IPS-18a (cell line): ENCODE data around the gene XPOT.

Source experiments
- H3K27ac ChIP-seq: one replicate; pipeline ENCODE4 v1.5.1; 2013; ENCODE audit warnings: low read length
- H3K27me3 ChIP-seq: one replicate; pipeline ENCODE4 v1.6.1; 2013; ENCODE audit warnings: mild to moderate bottlenecking, low read length; ENCODE audit not compliant: control insufficient read depth, insufficient read depth
- H3K36me3 ChIP-seq: one replicate; pipeline ENCODE4 v1.6.1; 2013; ENCODE audit warnings: low read depth, low read length; ENCODE audit not compliant: control insufficient read depth
- H3K4me1 ChIP-seq: one replicate; pipeline ENCODE4 v1.6.1; 2013; ENCODE audit warnings: low read depth, low read length; ENCODE audit not compliant: control insufficient read depth
- H3K4me3 ChIP-seq: one replicate; pipeline ENCODE4 v1.5.1; 2013; ENCODE audit warnings: low read length
- H3K9ac ChIP-seq: one replicate; pipeline ENCODE4 v1.6.1; 2013; ENCODE audit warnings: mild to moderate bottlenecking, low read length, moderate library complexity
- H3K9me3 ChIP-seq: one replicate; pipeline ENCODE4 v1.6.1; 2013; ENCODE audit warnings: low read depth, low read length; ENCODE audit not compliant: control insufficient read depth

XPOT gene

DNA sequence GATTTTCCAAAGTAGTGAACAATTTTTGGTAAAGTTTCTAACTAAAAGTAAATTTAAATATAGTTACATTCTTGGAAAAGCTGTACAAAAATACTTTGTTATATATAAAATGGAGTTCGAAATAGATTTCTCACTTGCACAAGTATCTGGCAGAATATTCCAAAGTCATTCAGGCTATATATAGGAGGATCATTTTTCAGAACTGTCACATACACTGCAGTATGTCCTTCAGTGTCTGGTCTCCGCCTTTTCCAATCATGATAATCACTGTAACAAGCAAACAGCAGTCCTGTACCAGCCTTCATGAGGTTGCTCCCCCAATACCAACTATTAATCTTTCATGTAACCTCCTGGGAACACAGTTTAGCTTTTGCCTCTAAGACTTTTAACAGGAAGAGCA, 66.3 kb downstream of the XPOT start:
- Histone ChIP-seq H3K4me3 (no peak overlapping the region), H3K36me3 (peaks cover 65% of the 10 kb centered on the region), H3K9me3 (peaks cover 3% of the 10 kb centered on the region), H3K27ac (no peak overlapping the region), H3K4me1 (no peaks in the 10 kb centered on the region), H3K27me3 (no peaks in the 10 kb centered on the region), H3K9ac (no peak overlapping the region)

DNA sequence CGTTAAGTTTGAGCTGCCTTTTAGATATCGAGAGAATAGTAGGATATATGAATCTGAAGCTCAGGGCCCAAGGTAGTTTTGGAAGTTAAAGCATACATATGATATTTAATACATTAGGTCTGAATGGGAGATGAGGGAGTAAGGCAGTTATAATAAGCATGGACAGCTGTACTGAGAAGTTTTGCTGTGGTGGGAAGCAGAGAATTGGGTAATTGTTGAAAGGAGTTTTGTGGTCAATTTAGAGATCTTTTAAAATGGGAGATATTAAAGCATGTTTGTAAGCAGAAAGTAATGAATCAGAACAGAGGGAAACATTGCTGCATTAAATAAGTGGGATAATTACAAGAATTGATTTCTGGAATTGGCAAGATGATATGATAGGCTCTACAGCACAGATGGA, 69.0 kb downstream of the XPOT start:
- Histone ChIP-seq H3K27me3 (no peaks in the 10 kb centered on the region), H3K9me3 (peaks cover 16% of the 10 kb centered on the region), H3K9ac (no peak overlapping the region), H3K4me1 (no peaks in the 10 kb centered on the region), H3K36me3 (peaks cover 58% of the 10 kb centered on the region), H3K27ac (no peak overlapping the region), H3K4me3 (no peak overlapping the region)

DNA sequence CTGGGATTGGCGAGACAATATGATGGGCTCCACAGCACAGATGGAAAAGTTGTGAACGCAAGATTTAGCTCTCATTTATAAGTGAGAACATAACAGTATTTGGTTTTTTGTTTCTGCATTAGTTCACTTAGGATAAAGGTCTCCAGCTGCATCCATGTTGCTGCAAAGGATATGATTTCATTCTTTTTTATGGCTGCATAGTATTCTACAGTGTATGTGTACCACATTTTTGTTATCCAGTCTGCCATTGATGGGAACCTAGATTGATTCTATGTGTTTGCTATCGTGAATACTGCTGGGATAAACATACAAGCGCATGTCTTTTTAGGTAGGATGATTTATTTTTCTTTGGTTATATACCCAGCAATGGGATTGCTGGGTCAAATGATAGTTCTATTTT, 71.3 kb downstream of the XPOT start:
- Histone ChIP-seq H3K4me1 (no peaks in the 10 kb centered on the region), H3K27ac (no peak overlapping the region), H3K9ac (no peak overlapping the region), H3K9me3 (peaks cover 16% of the 10 kb centered on the region), H3K27me3 (no peaks in the 10 kb centered on the region), H3K36me3 (peaks cover 50% of the 10 kb centered on the region), H3K4me3 (no peak overlapping the region)

DNA sequence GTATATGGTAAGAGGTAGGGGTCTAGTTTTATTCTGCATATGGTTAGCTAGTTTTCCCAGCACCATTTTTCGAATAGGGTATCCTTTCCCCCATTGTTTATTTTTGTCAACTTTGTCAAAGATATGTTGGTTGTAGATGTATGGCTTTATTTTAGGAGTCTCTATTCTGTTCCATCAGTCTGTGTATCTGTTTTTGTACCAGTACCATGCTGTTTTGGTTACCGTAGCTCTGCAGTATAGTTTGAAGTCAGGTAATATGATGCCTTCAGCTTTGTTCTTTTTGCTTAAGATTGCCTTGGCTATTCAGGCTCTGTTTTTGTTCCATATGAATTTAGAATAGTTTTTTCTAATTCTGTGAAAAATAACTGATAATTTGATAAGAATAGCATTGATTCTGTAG, 72.7 kb downstream of the XPOT start:
- no peaks in the 10 kb centered on the region for H3K4me1 ChIP-seq
- peaks cover 16% of the 10 kb centered on the region for H3K9me3 ChIP-seq
- no peak overlapping the region for H3K27ac ChIP-seq
- H3K27me3 ChIP-seq: no peaks in the 10 kb centered on the region
- H3K9ac ChIP-seq: no peak overlapping the region
- peaks cover 40% of the 10 kb centered on the region for H3K36me3 ChIP-seq
- H3K4me3 ChIP-seq: no peak overlapping the region

DNA sequence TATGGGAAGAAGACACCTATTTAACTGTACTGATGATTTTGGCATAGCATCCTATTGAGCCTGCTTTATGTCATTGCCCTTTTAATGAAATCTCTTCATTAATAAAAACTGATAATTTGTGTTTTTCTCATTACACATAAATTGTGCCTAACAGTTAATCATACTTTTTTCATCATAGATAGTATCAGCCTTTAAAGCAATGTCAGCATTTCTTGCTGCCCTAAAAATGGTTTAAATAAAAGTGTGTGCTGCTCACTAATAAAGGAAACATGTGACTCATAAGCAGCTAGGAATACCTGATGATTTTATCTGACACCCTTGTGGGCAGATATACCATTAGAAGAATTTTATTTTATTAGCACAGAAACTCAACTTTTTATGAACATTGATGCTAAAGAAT, 74.5 kb downstream of the XPOT start:
- H3K4me3 ChIP-seq: no peak overlapping the region
- no peak overlapping the region for H3K27ac ChIP-seq
- H3K36me3 ChIP-seq: peaks cover 46% of the 10 kb centered on the region
- H3K4me1 ChIP-seq: no peaks in the 10 kb centered on the region
- no peak overlapping the region for H3K9ac ChIP-seq
- no peaks in the 10 kb centered on the region for H3K27me3 ChIP-seq
- peaks cover 16% of the 10 kb centered on the region for H3K9me3 ChIP-seq

DNA sequence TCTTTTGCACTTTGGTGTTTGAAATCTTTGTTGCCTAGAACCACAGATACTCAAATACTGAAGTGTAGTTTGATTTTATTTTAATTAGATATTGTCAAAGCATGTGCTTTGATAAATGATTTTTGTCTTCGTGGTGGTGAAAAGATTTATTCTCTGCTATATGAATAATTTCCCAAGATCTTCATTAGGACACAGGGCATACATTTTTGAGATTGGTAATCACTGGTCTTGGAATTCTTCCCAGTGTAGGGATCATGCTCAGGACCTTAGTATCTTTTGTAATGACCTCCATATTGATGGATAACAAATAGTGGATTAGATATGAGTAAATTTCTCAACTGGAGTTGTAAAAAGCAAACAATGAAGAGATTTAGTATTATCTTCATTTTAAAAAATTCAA, 76.0 kb downstream of the XPOT start:
- Histone ChIP-seq H3K27me3 (no peaks in the 10 kb centered on the region), H3K9ac (no peak overlapping the region), H3K4me3 (no peak overlapping the region), H3K36me3 (peaks cover 34% of the 10 kb centered on the region), H3K9me3 (peaks cover 16% of the 10 kb centered on the region), H3K27ac (no peak overlapping the region), H3K4me1 (no peaks in the 10 kb centered on the region)

DNA sequence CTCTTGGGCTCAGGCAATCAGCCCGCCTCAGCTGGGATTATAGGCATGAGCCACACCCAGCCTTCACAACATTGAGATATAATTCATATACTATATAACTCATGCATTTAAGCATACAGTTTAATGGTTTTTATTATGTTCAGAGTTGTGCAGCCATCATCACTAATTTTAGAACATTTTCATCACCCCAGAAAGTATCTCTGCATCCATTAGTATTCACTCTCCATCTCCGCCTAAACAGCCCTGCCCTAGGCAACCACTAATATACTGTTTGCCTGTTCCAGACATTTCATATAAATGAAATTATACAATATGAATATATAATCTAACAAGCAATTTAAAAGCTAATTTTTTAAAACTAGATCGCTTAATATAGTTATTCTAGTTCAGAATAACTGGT, 82.5 kb downstream of the XPOT start:
- H3K4me3 ChIP-seq: no peak overlapping the region
- H3K27ac ChIP-seq: no peak overlapping the region
- no peaks in the 10 kb centered on the region for H3K4me1 ChIP-seq
- peaks cover 50% of the 10 kb centered on the region for H3K36me3 ChIP-seq
- H3K9me3 ChIP-seq: no peaks in the 10 kb centered on the region
- no peaks in the 10 kb centered on the region for H3K27me3 ChIP-seq
- H3K9ac ChIP-seq: no peak overlapping the region

DNA sequence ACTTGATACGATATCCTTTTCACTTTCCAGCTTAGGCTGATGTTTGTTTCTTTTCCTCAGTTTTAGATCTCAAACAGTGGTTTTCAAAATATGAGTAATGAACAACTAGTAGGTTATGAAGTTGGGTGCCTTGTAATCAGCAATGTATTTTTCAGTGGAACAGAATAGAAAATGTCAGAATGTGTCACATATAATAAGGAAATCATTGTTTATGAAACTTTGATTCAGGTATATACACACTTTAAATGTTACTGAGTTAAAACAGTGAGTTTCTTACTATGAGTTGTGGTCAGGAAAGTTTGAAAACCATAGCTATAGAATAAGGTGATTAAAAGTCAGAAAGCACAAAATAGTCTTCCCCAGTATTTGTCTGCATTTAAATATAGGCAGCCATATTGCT, 87.5 kb downstream of the XPOT start:
- peaks cover 60% of the 10 kb centered on the region for H3K36me3 ChIP-seq
- no peaks in the 10 kb centered on the region for H3K27me3 ChIP-seq
- H3K27ac ChIP-seq: no peak overlapping the region
- no peaks in the 10 kb centered on the region for H3K4me1 ChIP-seq
- no peaks in the 10 kb centered on the region for H3K9me3 ChIP-seq
- H3K9ac ChIP-seq: no peak overlapping the region
- H3K4me3 ChIP-seq: no peak overlapping the region

DNA sequence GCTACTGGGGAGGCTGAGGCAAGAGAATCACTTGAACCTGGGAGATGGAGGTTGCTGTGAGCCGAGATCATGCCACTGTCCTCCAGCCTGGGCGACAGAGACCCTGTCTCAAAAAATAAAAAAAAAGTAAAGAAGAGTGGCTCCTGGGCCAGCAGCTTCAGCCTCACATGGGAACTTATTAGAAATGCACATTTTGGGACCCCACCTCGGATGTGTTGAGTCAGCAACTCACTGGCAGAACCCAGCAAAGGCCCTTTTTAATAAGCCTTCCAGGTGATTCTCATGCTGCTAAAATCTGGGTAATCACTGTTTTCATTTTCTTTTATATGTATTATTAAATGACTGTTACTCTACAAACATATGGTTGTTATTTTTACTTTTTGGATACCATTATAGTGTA, 89.3 kb downstream of the XPOT start:
- Histone ChIP-seq H3K9me3 (no peaks in the 10 kb centered on the region), H3K4me3 (no peak overlapping the region), H3K27ac (no peak overlapping the region), H3K9ac (no peak overlapping the region), H3K27me3 (no peaks in the 10 kb centered on the region), H3K4me1 (no peaks in the 10 kb centered on the region), H3K36me3 (peaks cover 69% of the 10 kb centered on the region)

DNA sequence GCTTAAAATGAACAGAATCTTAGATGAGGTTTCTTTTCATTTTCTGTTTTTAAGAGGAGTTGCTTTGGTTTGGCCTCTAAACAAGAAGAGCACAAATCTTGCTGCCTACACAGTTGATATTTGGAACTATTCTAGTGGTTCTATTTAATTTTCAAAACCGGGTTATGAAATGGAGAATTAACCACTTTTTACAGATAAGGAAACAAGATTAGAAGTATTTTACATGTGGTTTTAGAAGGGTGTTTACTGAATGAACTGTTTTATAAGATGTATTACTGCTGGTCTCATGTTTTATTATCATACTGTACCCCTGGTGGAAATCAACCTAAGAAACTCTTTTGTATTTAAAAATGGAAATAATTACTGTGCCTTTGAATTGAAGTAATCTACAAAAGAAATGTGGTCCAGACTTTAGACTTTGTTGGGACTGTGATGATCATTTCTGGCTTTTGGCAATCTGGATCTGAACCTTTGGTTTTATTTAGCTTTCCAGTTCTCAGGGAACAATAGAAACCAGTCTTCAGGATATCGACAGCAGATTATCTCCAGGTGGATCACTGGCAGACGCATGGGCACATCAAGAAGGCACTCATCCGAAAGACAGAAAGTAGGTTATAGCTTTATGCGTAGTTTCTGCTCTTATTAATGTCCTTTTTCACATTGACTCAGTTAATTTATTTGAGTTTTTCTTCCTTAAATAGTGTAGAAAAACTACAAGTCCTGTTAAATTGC, 91.0 kb downstream of the XPOT start:
- Histone ChIP-seq H3K4me3 (no peak overlapping the region), H3K36me3 (peaks cover 67% of the 10 kb centered on the region), H3K27ac (no peak overlapping the region), H3K27me3 (no peaks in the 10 kb centered on the region), H3K9ac (no peak overlapping the region), H3K9me3 (no peaks in the 10 kb centered on the region), H3K4me1 (no peaks in the 10 kb centered on the region)

DNA sequence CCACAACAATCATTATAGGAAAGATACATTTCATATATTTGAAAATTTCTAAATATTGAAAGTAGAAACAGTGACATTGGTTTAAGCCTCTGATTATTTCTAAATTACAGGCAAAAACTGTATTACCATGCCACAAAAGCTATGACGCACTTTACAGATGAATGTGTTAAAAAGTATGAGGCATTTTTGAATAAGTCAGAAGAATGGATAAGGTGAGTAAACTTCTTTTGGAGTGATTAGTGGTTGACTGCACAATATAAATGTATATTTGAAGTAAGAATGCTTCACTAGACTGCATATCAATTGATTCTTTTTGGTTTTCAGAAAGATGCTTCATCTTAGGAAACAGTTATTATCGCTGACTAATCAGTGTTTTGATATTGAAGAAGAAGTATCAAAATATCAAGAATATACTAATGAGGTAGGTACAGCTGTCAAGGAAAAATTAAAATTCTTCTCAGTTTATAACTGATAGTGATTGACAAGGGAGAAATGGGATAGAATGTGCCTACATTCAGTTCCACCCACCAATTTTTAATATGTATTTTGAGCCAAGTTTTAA, 92.7 kb downstream of the XPOT start:
- H3K27ac ChIP-seq: no peak overlapping the region
- no peak overlapping the region for H3K4me3 ChIP-seq
- no peaks in the 10 kb centered on the region for H3K4me1 ChIP-seq
- no peaks in the 10 kb centered on the region for H3K27me3 ChIP-seq
- H3K36me3 ChIP-seq: peaks cover 70% of the 10 kb centered on the region
- H3K9me3 ChIP-seq: no peaks in the 10 kb centered on the region
- no peak overlapping the region for H3K9ac ChIP-seq

DNA sequence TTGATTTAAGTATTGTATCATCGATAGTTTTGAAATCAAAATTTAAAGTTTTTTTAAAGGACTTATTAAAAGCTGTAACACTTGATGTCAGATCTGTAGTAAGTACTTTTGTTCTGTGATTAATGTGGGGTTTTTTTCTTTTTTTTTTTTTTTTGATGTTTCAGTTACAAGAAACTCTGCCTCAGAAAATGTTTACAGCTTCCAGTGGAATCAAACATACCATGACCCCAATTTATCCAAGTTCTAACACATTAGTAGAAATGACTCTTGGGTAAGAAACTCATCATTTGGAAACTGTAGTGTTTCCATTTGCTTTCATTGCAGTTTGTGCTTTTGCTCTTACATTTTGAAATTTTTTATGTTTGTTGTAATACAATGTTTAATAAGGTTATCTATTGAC, 93.3 kb downstream of the XPOT start:
- Histone ChIP-seq H3K36me3 (peaks cover 69% of the 10 kb centered on the region), H3K4me3 (no peak overlapping the region), H3K4me1 (no peaks in the 10 kb centered on the region)

More for the DNA sequence above, 93.3 kb downstream of the XPOT start:
- Histone ChIP-seq H3K9me3 (no peaks in the 10 kb centered on the region), H3K27me3 (no peaks in the 10 kb centered on the region), H3K9ac (no peak overlapping the region), H3K27ac (no peak overlapping the region)
